GM10847 (cell line): ENCODE measurements around the gene TMX3.

Experiments used
- POLR2A ChIP-seq: IDR thresholded peaks from 2 replicates; pipeline ENCODE4 v1.6.1; 2011; ENCODE audit not compliant: insufficient read length; ENCODE audit errors: extremely low read depth

Gene TMX3

GRCh38 chr18:68667121-68667520 lies 47.8 kb downstream of the TMX3 start:
- no peak for TF ChIP-seq POLR2A

- no peak for TF ChIP-seq POLR2A
These were observed 48.5 kb downstream of the TMX3 start for GRCh38 chr18:68666381-68666780.

GRCh38 chr18:68665628-68666027 lies 49.3 kb downstream of the TMX3 start:
- no peak for TF ChIP-seq POLR2A

- no peak for TF ChIP-seq POLR2A
These were observed 52.2 kb downstream of the TMX3 start for GRCh38 chr18:68662754-68663153.

- no peak for TF ChIP-seq POLR2A
These were observed 54.3 kb downstream of the TMX3 start for GRCh38 chr18:68660354-68661183.

- no peak for TF ChIP-seq POLR2A
These were observed 66.7 kb downstream of the TMX3 start for GRCh38 chr18:68648191-68648590.

- TF ChIP-seq POLR2A = no peak
These were observed 72.9 kb downstream of the TMX3 start for GRCh38 chr18:68642003-68642402.

GRCh38 chr18:68640861-68641260 lies 74.0 kb downstream of the TMX3 start:
- no peak for TF ChIP-seq POLR2A

GRCh38 chr18:68638613-68639012 lies 76.3 kb downstream of the TMX3 start:
- TF ChIP-seq POLR2A = no peak

GRCh38 chr18:68627812-68628211 lies 87.1 kb downstream of the TMX3 start:
- TF ChIP-seq POLR2A = no peak
